Measurements from ENCODE around the gene DNHD1. TPM values are rescaled to one million over a fixed set of nuclear protein-coding genes. Genes with fewer than 3 reads are reported as not detected.

Gene DNHD1
- total RNA-seq, 4 donors from 2014 or later, result 2.9 to 20.9 (median 9.8) TPM

DNA sequence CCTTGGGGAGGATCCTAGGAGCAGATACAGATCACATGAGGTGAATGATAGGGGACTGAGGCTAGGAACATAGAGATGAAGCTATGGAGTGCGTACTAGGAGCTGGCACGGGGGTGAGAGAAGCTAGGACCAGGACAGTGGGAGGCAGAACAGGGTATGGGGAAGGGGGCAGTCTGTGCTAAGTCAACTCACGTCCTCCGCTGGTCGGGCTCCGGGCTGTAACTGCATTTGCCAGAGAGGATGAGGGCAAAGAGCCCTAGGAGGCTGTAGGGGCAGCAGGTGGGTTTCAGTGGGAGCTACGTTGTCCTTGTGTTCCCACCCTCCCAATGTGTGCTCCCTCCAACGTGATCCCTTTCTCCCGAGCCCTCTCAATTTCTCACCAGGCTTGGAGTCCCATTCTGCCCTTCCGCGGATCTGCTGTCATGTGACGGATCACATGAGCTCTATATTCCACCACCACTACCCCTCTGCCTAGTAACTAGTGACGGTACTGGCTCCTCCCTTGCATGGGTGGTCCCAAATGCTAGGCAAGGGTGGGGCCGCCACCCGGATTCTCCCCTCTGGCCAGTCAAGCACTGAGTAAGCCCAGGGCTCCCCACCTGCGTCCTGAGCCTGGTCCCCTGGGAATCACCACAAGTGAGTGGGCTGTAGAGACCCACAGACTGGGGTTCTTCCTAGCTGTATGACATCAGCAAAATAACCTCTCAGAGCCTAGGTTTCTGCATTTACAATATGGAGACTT lies 122.1 kb downstream of the DNHD1 start, which contains the start of gene TPP1:
Gene TPP1 (minus strand): TSS at position 419 of the 742 bp plus-strand sequence. CDS start 22 bp downstream, at position 397.
- Histone ChIP-seq H3K4me3 (peak within 1 kb of the TSS; percentile 70 to 77), H3K27me3 (no peaks in the 10 kb centered on the region), H3K27ac (peak within 1 kb of the TSS; percentile 75 to 94 (median 92)), H3K4me1 (peaks cover 0 to 32% (median 15%) of the 10 kb centered on the region in 3 donors), H3K36me3 (peaks cover 0 to 49% of the 10 kb centered on the region in 2 donors), H3K9me3 (no peaks in the 10 kb centered on the region)
- 0% methylated on average over 6 to 12 of the region's 16 CpGs for WGBS, 2 donors (ENCODE audit: low coverage in 1 of 2)
- ATAC-seq, result peak; percentile 97
- TF ChIP-seq POLR2A (IDR thresholded peaks at IDR 0.05) (peak; percentile 64 to 74), POLR2AphosphoS5 (IDR thresholded peaks at IDR 0.05) (peak; percentile 93), EP300 (IDR thresholded peaks at IDR 0.05) (no peak)
- TF ChIP-seq, protein P1, sequence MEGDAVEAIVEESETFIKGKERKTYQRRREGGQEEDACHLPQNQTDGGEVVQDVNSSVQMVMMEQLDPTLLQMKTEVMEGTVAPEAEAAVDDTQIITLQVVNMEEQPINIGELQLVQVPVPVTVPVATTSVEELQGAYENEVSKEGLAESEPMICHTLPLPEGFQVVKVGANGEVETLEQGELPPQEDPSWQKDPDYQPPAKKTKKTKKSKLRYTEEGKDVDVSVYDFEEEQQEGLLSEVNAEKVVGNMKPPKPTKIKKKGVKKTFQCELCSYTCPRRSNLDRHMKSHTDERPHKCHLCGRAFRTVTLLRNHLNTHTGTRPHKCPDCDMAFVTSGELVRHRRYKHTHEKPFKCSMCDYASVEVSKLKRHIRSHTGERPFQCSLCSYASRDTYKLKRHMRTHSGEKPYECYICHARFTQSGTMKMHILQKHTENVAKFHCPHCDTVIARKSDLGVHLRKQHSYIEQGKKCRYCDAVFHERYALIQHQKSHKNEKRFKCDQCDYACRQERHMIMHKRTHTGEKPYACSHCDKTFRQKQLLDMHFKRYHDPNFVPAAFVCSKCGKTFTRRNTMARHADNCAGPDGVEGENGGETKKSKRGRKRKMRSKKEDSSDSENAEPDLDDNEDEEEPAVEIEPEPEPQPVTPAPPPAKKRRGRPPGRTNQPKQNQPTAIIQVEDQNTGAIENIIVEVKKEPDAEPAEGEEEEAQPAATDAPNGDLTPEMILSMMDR (IDR thresholded peaks at IDR 0.05), result no peak

DNA sequence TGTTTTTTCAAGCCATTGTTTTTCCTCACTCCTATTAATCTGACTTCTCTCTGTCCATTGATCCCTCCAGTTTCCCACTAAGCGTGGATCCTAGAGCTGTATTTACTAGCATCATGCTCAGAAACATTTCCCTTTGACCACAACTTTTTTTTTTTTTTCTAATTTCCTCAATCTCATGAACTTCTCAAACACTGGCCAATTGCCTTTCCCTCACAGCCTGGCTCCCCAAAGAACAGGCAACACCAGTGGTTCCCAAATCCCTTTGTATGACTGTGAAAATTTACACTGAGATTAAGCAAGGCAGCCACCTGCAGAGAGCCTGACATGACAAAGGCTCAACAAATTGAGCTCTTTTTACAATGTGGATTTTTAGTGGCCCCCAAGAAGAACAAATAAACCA lies 123.6 kb downstream of the DNHD1 start:
- Histone ChIP-seq H3K27me3 (no peaks in the 10 kb centered on the region), H3K4me3 (no peak overlapping the region), H3K9me3 (no peaks in the 10 kb centered on the region), H3K36me3 (peaks cover 0 to 50% of the 10 kb centered on the region in 2 donors), H3K4me1 (peaks cover 0 to 32% (median 15%) of the 10 kb centered on the region in 3 donors), H3K27ac (no peak overlapping the region)
- ATAC-seq, result no peak
- TF ChIP-seq POLR2AphosphoS5 (IDR thresholded peaks at IDR 0.05) (no peak), EP300 (IDR thresholded peaks at IDR 0.05) (no peak), POLR2A (IDR thresholded peaks at IDR 0.05) (no peak)
- TF ChIP-seq, protein P1 (IDR thresholded peaks at IDR 0.05), result no peak
- WGBS, 2 donors (ENCODE audit: low coverage in 1 of 2), result 80 to 85% methylated on average over 1 of the region's 1 CpG

Other genes with a start within 250 kb of the DNHD1 start
- under 1 TPM in 2 of 4 donors, not detected in 2; 0.16 to 0.22 TPM for gene CCKBR, start 237.4 kb upstream of the DNHD1 start, total RNA-seq
- 100 to 1,000 TPM; 164 to 313 (median 211) TPM for gene CAVIN3, start 176.8 kb upstream of the DNHD1 start, total RNA-seq
- gene SMPD1, start 106.8 kb upstream of the DNHD1 start, total RNA-seq, result 10 to 100 TPM; 26.6 to 37.8 (median 33.5) TPM
- gene APBB1, start 78.2 kb upstream of the DNHD1 start, total RNA-seq, result 100 to 1,000 TPM in 1 of 4 donors, 10 to 100 TPM in 3; 55.9 to 149 (median 73.1) TPM
- gene HPX, start 56.3 kb upstream of the DNHD1 start, total RNA-seq, result 1 to 10 TPM in 1 of 4 donors, under 1 TPM in 1, not detected in 2; 0.31 to 3.6 TPM
- 10 to 100 TPM; 19.9 to 31.7 (median 23.7) TPM for gene TRIM3, start 23.3 kb upstream of the DNHD1 start, total RNA-seq
- gene ARFIP2, start 15.9 kb upstream of the DNHD1 start, total RNA-seq, result 10 to 100 TPM; 35.7 to 55.1 (median 51.2) TPM
- 10 to 100 TPM; 37.3 to 69.0 (median 47.0) TPM for gene TIMM10B, start 15.8 kb upstream of the DNHD1 start, total RNA-seq
- 10 to 100 TPM; 25.7 to 32.4 (median 28.1) TPM for gene RRP8, start 106.3 kb downstream of the DNHD1 start, total RNA-seq
- 100 to 1,000 TPM; 395 to 658 (median 466) TPM for gene ILK, start 106.5 kb downstream of the DNHD1 start, total RNA-seq
- 10 to 100 TPM; 21.7 to 41.1 (median 35.4) TPM for gene TAF10, start 114.9 kb downstream of the DNHD1 start, total RNA-seq
- gene TPP1, start 122.1 kb downstream of the DNHD1 start, total RNA-seq, result 10 to 100 TPM; 67.6 to 84.4 (median 76.9) TPM
- 10 to 100 TPM; 22.2 to 59.8 (median 37.8) TPM for gene DCHS1, start 158.5 kb downstream of the DNHD1 start, total RNA-seq
- 10 to 100 TPM; 12.6 to 35.0 (median 18.6) TPM for gene MRPL17, start 186.1 kb downstream of the DNHD1 start, total RNA-seq